PC-3 (cell line): ENCODE measurements around the gene CBFA2T3. TPM values are rescaled to one million over a fixed set of nuclear protein-coding genes. Genes with fewer than 3 reads are reported as not detected.
"Not testable (repeated sequence)": the region's sequence is repeated elsewhere in the genome, so short reads cannot be mapped to it uniquely, and the experiment has no call there.

ENCODE experiments used
- ATAC-seq: fragments of 200-7000 bp; cut with Tn5 transposase; 2 replicates; pipeline ENCODE4 v1.9.1; 2020; ENCODE audit warnings: mild to moderate bottlenecking, moderate library complexity
- BruUV-seq: library from RNA; stranded (reverse); fragments of 400-500 nt; replicated peaks from 2 replicates; lab custom pipeline; 2021; lab: Mats Ljungman, UMichigan
- CTCF ChIA-PET: fragments of 300-600 bp; sonication (Branson Sonifier 250); formaldehyde crosslinking; loops from one replicate; lab custom pipeline; 2022; ENCODE audit warnings: antibody characterized with exemption; lab: Charles Lee
- POLR2A ChIA-PET: fragments of 300-600 bp; sonication (Branson Sonifier 250); formaldehyde crosslinking; loops from one replicate; lab custom pipeline; 2022; ENCODE audit warnings: antibody characterized with exemption; ENCODE audit not compliant: unreplicated experiment; lab: Charles Lee
- DNase-seq: peaks from one replicate; pipeline ENCODE4 v3.0.0-alpha.2; 2015
- H2AFZ ChIP-seq: fragments of 300-600 bp; sonication (generic); 2 replicates; pipeline ENCODE4 v1.6.0; 2016; ENCODE audit warnings: antibody characterized with exemption, low read length
- H3F3A ChIP-seq: fragments of 300-600 bp; sonication (generic); one replicate; pipeline ENCODE4 v1.6.0; 2017; ENCODE audit warnings: antibody characterized with exemption, low read length, control low read depth, mild to moderate bottlenecking; ENCODE audit not compliant: unreplicated experiment
- H3K27ac ChIP-seq: fragments of 300-600 bp; sonication (generic); 2 replicates; pipeline ENCODE4 v1.5.1; 2016; ENCODE audit warnings: mild to moderate bottlenecking, low read length
- H3K27me3 ChIP-seq: fragments of 300-600 bp; sonication (generic); 2 replicates; pipeline ENCODE4 v1.6.1; 2016; ENCODE audit warnings: low read length, mixed read lengths
- H3K36me3 ChIP-seq: fragments of 300-600 bp; sonication (generic); 2 replicates; pipeline ENCODE4 v1.6.1; 2016; ENCODE audit warnings: low read depth, mixed run types, low read length, mixed read lengths
- H3K4me1 ChIP-seq: fragments of 300-600 bp; sonication (generic); 2 replicates; pipeline ENCODE4 v1.5.1; 2016; ENCODE audit warnings: low read length; ENCODE audit not compliant: insufficient read depth
- H3K4me2 ChIP-seq: fragments of 300-600 bp; sonication (generic); 2 replicates; pipeline ENCODE4 v1.6.0; 2016; ENCODE audit warnings: low read length
- H3K4me3 ChIP-seq: fragments of 300-600 bp; sonication (generic); 2 replicates; pipeline ENCODE4 v1.5.1; 2016; ENCODE audit warnings: mild to moderate bottlenecking, low read length, mixed read lengths
- H3K79me2 ChIP-seq: fragments of 300-600 bp; sonication (generic); 2 replicates; pipeline ENCODE4 v1.6.1; 2017; ENCODE audit warnings: low read length, mixed read lengths
- H3K9ac ChIP-seq: fragments of 300-600 bp; sonication (generic); 2 replicates; pipeline ENCODE4 v1.6.0; 2016; ENCODE audit warnings: mild to moderate bottlenecking, low read length
- H3K9me2 ChIP-seq: fragments of 300-600 bp; sonication (generic); replicated peaks from 2 replicates; pipeline ENCODE4 v1.6.1; 2016; ENCODE audit warnings: mixed run types, low read length, mixed read lengths
- H3K9me3 ChIP-seq: fragments of 300-600 bp; sonication (generic); 2 replicates; pipeline ENCODE4 v1.6.1; 2016; ENCODE audit warnings: low read length, mixed read lengths
- H4K20me1 ChIP-seq: fragments of 300-600 bp; sonication (generic); 2 replicates; pipeline ENCODE4 v1.6.1; 2016; ENCODE audit warnings: low read length, mixed read lengths
- CTCF ChIP-seq: fragments of 300-600 bp; sonication (generic); conservative IDR thresholded peaks from 2 replicates; pipeline ENCODE4 v1.5.1; 2017; ENCODE audit warnings: antibody characterized with exemption, low read depth, mild to moderate bottlenecking, low read length
- EZH2 ChIP-seq: fragments of 300-600 bp; sonication (generic); IDR thresholded peaks from one replicate; pipeline ENCODE4 v1.6.1; 2017; ENCODE audit warnings: antibody characterized with exemption, mild to moderate bottlenecking, low read length; ENCODE audit not compliant: unreplicated experiment
- EZH2phosphoT487 ChIP-seq: fragments of 300-600 bp; sonication (generic); IDR thresholded peaks from 2 replicates; pipeline ENCODE4 v1.6.1; 2018; ENCODE audit warnings: mild to moderate bottlenecking, antibody characterized with exemption, low read length, borderline replicate concordance
- intact Hi-C: fragments of 100-400 bp; cut with micrococcal nuclease; formaldehyde crosslinking; loops from 2 replicates; pipeline ENCODE4 v1.9.0; 2023
- total RNA-seq: library from RNA; depleted of rRNA; stranded (reverse); fragments of >200 nt; gene quantifications from 2 replicates; pipeline ENCODE4 v1.2.3, GENCODE V29; 2014

Gene CBFA2T3
- total RNA-seq, 1 experiment from 2014 or later: not detected

GRCh38 chr16:89018282-89019158 lies 41.5 kb upstream of the CBFA2T3 start:
- TF ChIP-seq EZH2phosphoT487: no peak
- no peak for TF ChIP-seq EZH2
- TF ChIP-seq CTCF: no peak
- Histone ChIP-seq H3K9me2 (no peaks in the 10 kb centered on the region), H4K20me1 (no peaks in the 10 kb centered on the region), H3K27ac (no peak overlapping the region), H3F3A (no peaks in the 10 kb centered on the region), H3K36me3 (no peaks in the 10 kb centered on the region), H3K4me3 (no peak overlapping the region), H3K4me2 (no peak overlapping the region), H3K4me1 (no peaks in the 10 kb centered on the region), H3K9me3 (no peaks in the 10 kb centered on the region), H2AFZ (no peak overlapping the region), H3K79me2 (no peaks in the 10 kb centered on the region), H3K27me3 (peaks cover 40% of the 10 kb centered on the region), H3K9ac (no peak overlapping the region)
- intact Hi-C loops: no loop called here
- ChIA-PET POLR2A (no interaction called here), CTCF (no interaction called here)
- DNase-seq: no peak
- BruUV-seq: no TSS peak
- no peak for ATAC-seq

GRCh38 chr16:89017543-89018281 lies 40.7 kb upstream of the CBFA2T3 start:
- Histone ChIP-seq H3K4me2 (no peak overlapping the region), H3K4me3 (no peak overlapping the region)
- intact Hi-C loops: no loop called here

GRCh38 chr16:89016561-89016960 lies 39.6 kb upstream of the CBFA2T3 start:
- H3K4me3 ChIP-seq, BruUV-seq, H3K9me2 ChIP-seq, H3F3A ChIP-seq, H2AFZ ChIP-seq, H3K9ac ChIP-seq, H3K4me2 ChIP-seq, H3K4me1 ChIP-seq, H4K20me1 ChIP-seq, intact Hi-C loops, H3K9me3 ChIP-seq, POLR2A ChIA-PET, H3K79me2 ChIP-seq, CTCF ChIA-PET, H3K36me3 ChIP-seq, DNase-seq, H3K27ac ChIP-seq, ATAC-seq: not testable (repeated sequence)
- peaks cover 29% of the 10 kb centered on the region for H3K27me3 ChIP-seq

More at GRCh38 chr16:89017543-89018281, 40.7 kb upstream of the CBFA2T3 start:
- no peak overlapping the region for H2AFZ ChIP-seq
- CTCF ChIA-PET: no interaction called here
- no peaks in the 10 kb centered on the region for H4K20me1 ChIP-seq
- no peaks in the 10 kb centered on the region for H3K36me3 ChIP-seq
- no peak for ATAC-seq
- DNase-seq: no peak
- H3K4me1 ChIP-seq: no peaks in the 10 kb centered on the region
- peaks cover 34% of the 10 kb centered on the region for H3K27me3 ChIP-seq
- H3F3A ChIP-seq: no peaks in the 10 kb centered on the region
- no peak overlapping the region for H3K9ac ChIP-seq
- H3K9me3 ChIP-seq: no peaks in the 10 kb centered on the region
- BruUV-seq: no TSS peak
- H3K27ac ChIP-seq: no peak overlapping the region
- POLR2A ChIA-PET: no interaction called here
- TF ChIP-seq EZH2phosphoT487 (no peak), CTCF (no peak), EZH2 (no peak)
- no peaks in the 10 kb centered on the region for H3K9me2 ChIP-seq
- H3K79me2 ChIP-seq: no peaks in the 10 kb centered on the region
